ENCODE results near the gene OSBPL1A. TPM values are rescaled to one million over a fixed set of nuclear protein-coding genes. Genes with fewer than 3 reads are reported as not detected.

Gene OSBPL1A
- total RNA-seq, 6 experiments from 2014 or later: 6.2 to 16.3 (median 13.7) TPM

GRCh38 chr18:24271381-24272228 lies 126.0 kb downstream of the OSBPL1A start:
- no peaks in the 10 kb centered on the region for H3K9me3 Mint-ChIP-seq
- DNase-seq: peak; percentile 57
- peak overlapping the region; percentile 72 for H3K27ac Mint-ChIP-seq

GRCh38 chr18:24270937-24271380 lies 126.7 kb downstream of the OSBPL1A start:
- H3K27ac Mint-ChIP-seq: peak overlapping the region; percentile 72
- peaks cover 3% of the 10 kb centered on the region for H3K27me3 Mint-ChIP-seq (ENCODE audit: insufficient read depth)
- peaks cover 42% of the 10 kb centered on the region for H3K4me1 Mint-ChIP-seq (ENCODE audit: low read depth)
- DNase-seq: peak; percentile 24
- H3K4me3 Mint-ChIP-seq: peak overlapping the region; percentile 89
- no peak for TF ChIP-seq CTCF (IDR thresholded peaks at IDR 0.05)
- H3K9me3 Mint-ChIP-seq: no peaks in the 10 kb centered on the region; the same call in 1 of the 2 replicates
- H3K36me3 Mint-ChIP-seq (ENCODE audit: low read depth): no peaks in the 10 kb centered on the region

More at GRCh38 chr18:24271381-24272228, 126.0 kb downstream of the OSBPL1A start:
- peak overlapping the region; percentile 91 for H3K4me3 Mint-ChIP-seq
- 0 out of 2 replicates have a peak, but pooled peaks have one; percentile 10 for TF ChIP-seq CTCF (IDR thresholded peaks at IDR 0.05)
- H3K27me3 Mint-ChIP-seq (ENCODE audit: insufficient read depth): peaks cover 3% of the 10 kb centered on the region
- H3K4me1 Mint-ChIP-seq (ENCODE audit: low read depth): peaks cover 42% of the 10 kb centered on the region
- H3K36me3 Mint-ChIP-seq (ENCODE audit: low read depth): no peaks in the 10 kb centered on the region

DNA sequence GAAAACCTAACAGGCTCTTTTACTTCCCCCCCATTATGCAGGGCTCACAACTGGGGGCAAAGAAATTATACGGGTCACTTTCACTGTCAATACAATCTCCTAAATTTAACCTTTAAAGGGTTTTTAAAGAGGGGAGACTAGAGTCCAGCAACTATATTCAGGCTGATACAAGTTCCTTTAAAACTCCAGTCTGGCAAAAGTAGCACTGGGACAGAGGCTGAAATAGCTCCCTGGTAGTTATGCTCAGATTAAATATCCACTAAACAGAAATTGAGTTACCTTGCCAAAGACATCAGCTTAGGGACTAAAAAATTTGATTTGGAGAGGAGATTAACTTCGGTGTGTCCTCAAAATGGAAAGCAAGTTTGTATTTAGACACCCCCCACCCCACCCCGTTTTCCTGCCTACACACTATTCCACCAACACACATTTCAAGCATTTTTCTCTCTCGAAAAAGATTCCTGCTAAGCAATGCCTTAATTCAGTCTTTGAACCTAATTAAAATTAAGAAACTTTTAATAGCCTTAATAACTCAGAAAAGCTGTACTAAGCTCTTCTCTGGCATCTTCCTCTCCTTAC lies 127.2 kb downstream of the OSBPL1A start:
- Mint-ChIP-seq H3K36me3 (ENCODE audit: low read depth) (no peaks in the 10 kb centered on the region), H3K27me3 (ENCODE audit: insufficient read depth) (peaks cover 3% of the 10 kb centered on the region), H3K4me3 (peak overlapping the region; percentile 89), H3K27ac (peak overlapping the region; percentile 72), H3K4me1 (ENCODE audit: low read depth) (peaks cover 42% of the 10 kb centered on the region), H3K9me3 (no peaks in the 10 kb centered on the region; the same call in 1 of the 2 replicates)
- no peak for DNase-seq
- no peak for TF ChIP-seq CTCF (IDR thresholded peaks at IDR 0.05)

DNA sequence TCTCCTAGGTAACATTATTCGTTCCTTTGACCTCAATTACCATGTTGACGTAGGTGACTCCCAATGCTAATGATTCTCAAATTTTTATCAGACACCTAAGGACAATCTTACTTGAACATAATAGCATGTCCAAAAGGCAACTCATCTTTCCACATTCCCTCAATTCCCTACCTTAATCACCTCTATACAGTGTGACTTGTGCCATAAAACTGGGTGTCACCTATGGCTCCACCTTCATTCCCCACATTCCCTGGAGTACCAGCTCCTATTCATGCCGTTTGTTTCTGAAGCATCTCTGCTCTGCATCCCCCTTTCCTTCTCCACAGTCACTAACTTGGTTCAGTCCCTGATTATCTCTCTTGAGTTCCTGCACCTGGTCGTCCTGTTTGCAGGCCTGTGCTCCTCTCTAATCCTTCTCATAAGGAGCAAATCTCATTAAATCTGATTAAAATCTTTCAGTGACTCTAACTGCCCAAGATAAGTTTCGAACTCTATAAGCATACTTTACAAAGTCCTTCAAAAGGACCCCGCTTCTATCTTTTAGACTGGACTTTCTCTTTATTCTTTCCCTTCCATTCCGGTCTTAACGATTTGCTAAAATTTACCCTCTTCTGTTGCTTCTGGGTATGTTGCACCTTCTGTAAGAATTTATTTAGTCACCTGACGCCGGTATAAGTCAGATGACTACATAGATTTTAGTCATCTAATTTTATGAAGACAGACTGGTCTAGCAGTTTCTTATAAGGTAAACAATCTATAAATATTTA lies 128.7 kb downstream of the OSBPL1A start:
- H3K36me3 Mint-ChIP-seq (ENCODE audit: low read depth): no peaks in the 10 kb centered on the region
- H3K27me3 Mint-ChIP-seq (ENCODE audit: insufficient read depth): peaks cover 3% of the 10 kb centered on the region
- no peak overlapping the region for H3K27ac Mint-ChIP-seq
- no peak overlapping the region; the same call in 1 of the 2 replicates for H3K4me3 Mint-ChIP-seq
- no peak for TF ChIP-seq CTCF (IDR thresholded peaks at IDR 0.05)
- no peaks in the 10 kb centered on the region; the same call in 1 of the 2 replicates for H3K9me3 Mint-ChIP-seq
- H3K4me1 Mint-ChIP-seq (ENCODE audit: low read depth): peaks cover 42% of the 10 kb centered on the region
- no peak for DNase-seq

DNA sequence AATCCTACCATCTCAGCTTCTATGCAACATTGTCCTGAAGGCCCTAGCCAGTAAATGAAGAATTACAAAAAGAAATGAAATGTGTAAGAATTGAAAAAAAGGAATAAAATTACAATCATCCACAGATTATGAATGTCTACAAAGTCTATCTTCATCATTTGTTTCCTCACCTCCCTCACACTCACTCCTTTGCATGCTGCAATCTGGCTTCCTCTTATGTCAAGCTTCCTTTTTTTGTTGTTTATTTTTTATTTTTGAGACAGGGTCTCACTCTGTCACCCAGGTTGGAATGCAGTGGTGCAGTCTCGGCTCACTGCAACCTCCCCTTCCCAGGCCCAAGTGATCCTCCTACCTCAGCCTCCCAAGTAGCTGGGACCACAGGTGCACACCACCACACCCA lies 129.7 kb downstream of the OSBPL1A start:
- Mint-ChIP-seq H3K27ac (no peak overlapping the region), H3K36me3 (ENCODE audit: low read depth) (no peaks in the 10 kb centered on the region)

More for the DNA sequence above, 129.7 kb downstream of the OSBPL1A start:
- no peak for TF ChIP-seq CTCF (IDR thresholded peaks at IDR 0.05)
- Mint-ChIP-seq H3K9me3 (no peaks in the 10 kb centered on the region; the same call in 1 of the 2 replicates), H3K4me3 (no peak overlapping the region), H3K27me3 (ENCODE audit: insufficient read depth) (peaks cover 3% of the 10 kb centered on the region), H3K4me1 (ENCODE audit: low read depth) (peaks cover 33% of the 10 kb centered on the region)
- no peak for DNase-seq

All from HFFc6 (cell line).